ENCODE results near the gene SYT9.
"Not testable (repeated sequence)": the region's sequence is repeated elsewhere in the genome, so short reads cannot be mapped to it uniquely, and the experiment has no call there.

SYT9 gene

GRCh38 chr11:7275133-7275532 is 23.4 kb downstream of the SYT9 start:
- DNase-seq (ENCODE audit: low spot score) = no peak

GRCh38 chr11:7278314-7278917 is 26.7 kb downstream of the SYT9 start:
- peak; percentile 20 for DNase-seq (ENCODE audit: low spot score)

GRCh38 chr11:7279676-7280075 is 28.0 kb downstream of the SYT9 start:
- no peak for DNase-seq (ENCODE audit: low spot score)

GRCh38 chr11:7281079-7281478 is 29.4 kb downstream of the SYT9 start:
- DNase-seq (ENCODE audit: low spot score) = no peak

- DNase-seq (ENCODE audit: low spot score) = no peak
Measured at GRCh38 chr11:7281809-7282208, 30.1 kb downstream of the SYT9 start.

- DNase-seq (ENCODE audit: low spot score) = no peak
Measured at GRCh38 chr11:7286178-7286577, 34.5 kb downstream of the SYT9 start.

- no peak for DNase-seq (ENCODE audit: low spot score)
Measured at GRCh38 chr11:7291100-7291829, 39.6 kb downstream of the SYT9 start.

GRCh38 chr11:7292922-7293321 is 41.2 kb downstream of the SYT9 start:
- DNase-seq (ENCODE audit: low spot score) = no peak

GRCh38 chr11:7299393-7299792 is 47.7 kb downstream of the SYT9 start:
- DNase-seq (ENCODE audit: low spot score) = no peak

- no peak for DNase-seq (ENCODE audit: low spot score)
Measured at GRCh38 chr11:7300281-7300680, 48.6 kb downstream of the SYT9 start.

GRCh38 chr11:7303146-7303545 is 51.4 kb downstream of the SYT9 start:
- no peak for DNase-seq (ENCODE audit: low spot score)

- DNase-seq (ENCODE audit: low spot score) = no peak
Measured at GRCh38 chr11:7306900-7307299, 55.2 kb downstream of the SYT9 start.

GRCh38 chr11:7307836-7308235 is 56.1 kb downstream of the SYT9 start:
- no peak for DNase-seq (ENCODE audit: low spot score)

GRCh38 chr11:7311903-7312302 is 60.2 kb downstream of the SYT9 start:
- no peak for DNase-seq (ENCODE audit: low spot score)

- no peak for DNase-seq (ENCODE audit: low spot score)
Measured at GRCh38 chr11:7314811-7315604, 63.3 kb downstream of the SYT9 start.

GRCh38 chr11:7319501-7319900 is 67.8 kb downstream of the SYT9 start:
- DNase-seq (ENCODE audit: low spot score) = no peak

GRCh38 chr11:7320306-7320705 is 68.6 kb downstream of the SYT9 start:
- no peak for DNase-seq (ENCODE audit: low spot score)

- DNase-seq (ENCODE audit: low spot score) = no peak
Measured at GRCh38 chr11:7321473-7322450, 70.1 kb downstream of the SYT9 start.

- DNase-seq (ENCODE audit: low spot score) = no peak
Measured at GRCh38 chr11:7332451-7332850, 80.7 kb downstream of the SYT9 start.

GRCh38 chr11:7332962-7333361 is 81.3 kb downstream of the SYT9 start:
- DNase-seq (ENCODE audit: low spot score) = no peak

GRCh38 chr11:7335442-7335841 is 83.7 kb downstream of the SYT9 start:
- DNase-seq (ENCODE audit: low spot score) = not testable (repeated sequence)

- no peak for DNase-seq (ENCODE audit: low spot score)
Measured at GRCh38 chr11:7341551-7341950, 89.8 kb downstream of the SYT9 start.
